ENCODE results near the gene DDX24. TPM values are rescaled to one million over a fixed set of nuclear protein-coding genes. Genes with fewer than 3 reads are reported as not detected.

DDX24 gene
- total RNA-seq, 1 experiment from 2014 or later: 198 TPM

- no peaks in the 10 kb centered on the region for H3K36me3 ChIP-seq (replicated peaks; ENCODE audit: control insufficient read depth, insufficient read depth, low read length)
- no peaks in the 10 kb centered on the region for H3K27me3 ChIP-seq (ENCODE audit: control insufficient read depth, insufficient read depth, low read length)
- DNase-seq: no peak
- H3K4me3 ChIP-seq (ENCODE audit: insufficient read depth, low read depth, low read length): no peak overlapping the region
Measured at GRCh38 chr14:94016446-94016976, 64.5 kb downstream of the DDX24 start.

DNA sequence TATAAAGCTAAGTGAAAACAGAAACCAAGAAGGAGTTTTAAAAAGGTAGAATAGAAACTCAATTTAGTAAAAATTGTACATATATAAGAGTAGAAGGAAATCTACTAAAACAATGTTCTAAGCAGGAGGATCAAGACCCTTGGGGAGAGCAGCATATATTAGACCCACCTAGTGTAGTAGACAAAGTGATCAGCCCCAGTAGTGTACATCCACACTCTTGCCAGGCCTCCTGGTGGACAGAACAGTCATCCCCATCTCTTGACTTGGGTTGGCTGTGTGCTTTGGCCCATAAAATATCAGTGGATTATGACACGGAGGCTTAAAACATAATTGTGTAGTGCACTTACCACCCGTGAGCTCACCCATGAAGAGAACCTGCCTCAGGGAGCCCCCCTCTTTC lies 65.8 kb downstream of the DDX24 start:
- Histone ChIP-seq H3K4me3 (ENCODE audit: insufficient read depth, low read depth, low read length) (no peak overlapping the region), H3K36me3 (replicated peaks; ENCODE audit: control insufficient read depth, insufficient read depth, low read length) (no peaks in the 10 kb centered on the region), H3K27me3 (ENCODE audit: control insufficient read depth, insufficient read depth, low read length) (no peaks in the 10 kb centered on the region; the same call in 1 of the 2 replicates)
- DNase-seq: no peak

GRCh38 chr14:94014382-94014781 lies 66.6 kb downstream of the DDX24 start:
- no peaks in the 10 kb centered on the region for H3K36me3 ChIP-seq (replicated peaks; ENCODE audit: control insufficient read depth, insufficient read depth, low read length)
- H3K4me3 ChIP-seq (ENCODE audit: insufficient read depth, low read depth, low read length): no peak overlapping the region
- H3K27me3 ChIP-seq (ENCODE audit: control insufficient read depth, insufficient read depth, low read length): no peaks in the 10 kb centered on the region; the same call in 1 of the 2 replicates
- no peak for DNase-seq

DNA sequence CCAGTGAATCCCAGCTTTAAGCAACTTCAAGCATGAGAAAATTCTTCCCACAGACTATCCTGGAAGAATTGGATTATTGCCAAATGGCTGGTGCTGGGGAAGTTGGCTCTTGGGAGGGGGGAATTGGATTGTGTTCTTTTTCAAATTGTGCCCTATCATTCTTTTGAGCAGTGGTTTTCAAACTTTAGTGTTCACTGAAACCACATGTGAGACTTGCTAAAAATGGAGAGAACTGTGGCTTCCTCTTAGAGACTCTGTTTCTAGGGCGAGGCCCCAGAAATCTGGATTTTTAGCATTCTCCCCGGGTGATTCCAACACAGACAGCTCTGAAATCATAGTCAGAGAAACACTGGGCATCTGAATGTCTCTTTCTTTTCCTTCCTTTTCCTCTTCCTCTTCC lies 69.2 kb downstream of the DDX24 start:
- no peaks in the 10 kb centered on the region; the same call in 1 of the 2 replicates for H3K27me3 ChIP-seq (ENCODE audit: control insufficient read depth, insufficient read depth, low read length)
- H3K4me3 ChIP-seq (ENCODE audit: insufficient read depth, low read depth, low read length): no peak overlapping the region
- no peak for DNase-seq
- H3K36me3 ChIP-seq (replicated peaks; ENCODE audit: control insufficient read depth, insufficient read depth, low read length): no peaks in the 10 kb centered on the region

GRCh38 chr14:94010625-94011024 lies 70.4 kb downstream of the DDX24 start:
- Histone ChIP-seq H3K27me3 (ENCODE audit: control insufficient read depth, insufficient read depth, low read length) (no peaks in the 10 kb centered on the region; the same call in 1 of the 2 replicates), H3K4me3 (ENCODE audit: insufficient read depth, low read depth, low read length) (no peak overlapping the region), H3K36me3 (replicated peaks; ENCODE audit: control insufficient read depth, insufficient read depth, low read length) (no peaks in the 10 kb centered on the region)
- DNase-seq: no peak

DNA sequence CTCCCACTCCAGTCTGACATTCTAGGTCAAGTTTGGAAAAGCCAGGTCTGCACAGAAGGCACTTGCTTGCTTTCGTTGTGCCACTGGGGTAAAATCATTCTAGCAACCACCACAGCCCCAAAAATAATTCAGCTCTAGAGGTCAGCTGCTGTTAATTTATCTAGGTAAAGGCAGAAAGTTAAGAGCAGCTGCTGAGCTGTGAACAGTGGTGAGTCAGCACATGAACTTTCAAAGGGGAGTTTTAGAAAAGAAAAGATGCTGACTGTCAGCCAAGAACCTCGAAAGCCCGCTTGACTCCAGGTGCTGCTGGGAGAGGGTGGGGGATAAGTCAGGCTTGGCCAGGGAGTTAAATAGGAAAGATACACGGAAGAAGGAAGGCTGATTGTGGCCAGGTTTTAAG lies 71.2 kb downstream of the DDX24 start:
- Histone ChIP-seq H3K4me3 (ENCODE audit: insufficient read depth, low read depth, low read length) (no peak overlapping the region), H3K27me3 (ENCODE audit: control insufficient read depth, insufficient read depth, low read length) (no peaks in the 10 kb centered on the region; the same call in 1 of the 2 replicates), H3K36me3 (replicated peaks; ENCODE audit: control insufficient read depth, insufficient read depth, low read length) (no peaks in the 10 kb centered on the region)
- DNase-seq: no peak

DNA sequence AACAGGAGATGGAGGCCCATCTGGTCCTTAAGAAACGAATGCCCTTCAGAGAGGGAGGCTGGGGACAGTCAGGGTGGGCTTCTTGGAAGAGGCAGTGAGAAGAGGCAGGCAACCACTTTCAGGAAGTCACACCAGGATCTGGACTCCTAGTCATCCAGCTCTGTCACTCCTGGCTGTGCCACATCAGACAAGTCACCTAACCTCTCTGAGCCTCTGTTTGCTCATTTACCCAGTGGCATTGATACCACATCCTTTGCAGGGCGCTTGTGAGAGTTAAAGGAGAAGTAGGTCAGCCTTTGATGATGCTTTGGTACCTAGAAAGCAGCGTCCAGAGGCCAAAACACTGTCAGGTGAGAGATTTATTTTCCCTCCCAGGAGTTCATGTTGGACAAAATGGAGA lies 72.8 kb downstream of the DDX24 start:
- no peak overlapping the region for H3K4me3 ChIP-seq (ENCODE audit: insufficient read depth, low read depth, low read length)
- H3K27me3 ChIP-seq (ENCODE audit: control insufficient read depth, insufficient read depth, low read length): no peaks in the 10 kb centered on the region; the same call in 1 of the 2 replicates

GRCh38 chr14:94005324-94006073 lies 75.5 kb downstream of the DDX24 start:
- peak; percentile 84 for DNase-seq
- H3K4me3 ChIP-seq (ENCODE audit: insufficient read depth, low read depth, low read length): no peak overlapping the region
- H3K36me3 ChIP-seq (replicated peaks; ENCODE audit: control insufficient read depth, insufficient read depth, low read length): no peaks in the 10 kb centered on the region
- no peaks in the 10 kb centered on the region; the same call in 1 of the 2 replicates for H3K27me3 ChIP-seq (ENCODE audit: control insufficient read depth, insufficient read depth, low read length)

More for the DNA sequence above, 72.8 kb downstream of the DDX24 start:
- no peaks in the 10 kb centered on the region for H3K36me3 ChIP-seq (replicated peaks; ENCODE audit: control insufficient read depth, insufficient read depth, low read length)
- no peak for DNase-seq

DNA sequence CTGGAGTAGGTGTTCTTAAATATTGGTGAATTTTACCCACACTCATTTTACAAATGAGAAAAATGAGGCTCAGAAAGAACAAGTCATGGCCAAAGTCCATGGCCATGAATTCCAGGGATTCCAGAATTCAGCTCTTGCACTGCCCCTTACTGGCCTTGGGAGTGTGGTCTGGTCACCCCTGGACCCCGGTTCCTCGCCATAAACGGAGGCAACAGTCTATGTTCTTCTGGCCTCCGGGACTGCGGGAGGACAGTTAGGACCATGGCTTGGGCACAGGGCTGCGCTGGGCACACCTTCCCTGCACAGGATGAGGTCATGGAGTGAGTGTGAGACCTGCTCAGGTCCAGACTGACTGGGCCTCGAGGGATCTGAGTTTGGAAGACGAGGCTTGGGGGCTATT lies 77.0 kb downstream of the DDX24 start:
- Histone ChIP-seq H3K27me3 (ENCODE audit: control insufficient read depth, insufficient read depth, low read length) (no peaks in the 10 kb centered on the region), H3K36me3 (replicated peaks; ENCODE audit: control insufficient read depth, insufficient read depth, low read length) (no peaks in the 10 kb centered on the region), H3K4me3 (ENCODE audit: insufficient read depth, low read depth, low read length) (no peak overlapping the region)
- DNase-seq: no peak

DNA sequence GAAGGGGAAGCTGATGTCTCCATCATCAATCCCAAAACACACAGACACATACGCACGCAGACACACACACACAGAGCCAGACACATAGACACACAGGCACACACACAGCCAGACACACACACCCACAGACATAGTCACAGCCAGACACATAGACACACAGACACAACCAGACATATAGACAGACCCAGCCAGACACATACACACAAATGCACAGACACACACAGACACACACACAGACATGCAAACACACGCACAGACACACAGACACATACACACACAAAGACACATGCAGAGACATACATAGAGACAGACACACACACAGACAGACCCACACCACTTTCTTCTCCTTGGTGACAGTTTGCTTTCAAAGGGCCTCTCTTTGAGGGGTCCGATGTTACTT lies 77.6 kb downstream of the DDX24 start:
- DNase-seq: no peak
- Histone ChIP-seq H3K36me3 (replicated peaks; ENCODE audit: control insufficient read depth, insufficient read depth, low read length) (no peaks in the 10 kb centered on the region), H3K27me3 (ENCODE audit: control insufficient read depth, insufficient read depth, low read length) (no peaks in the 10 kb centered on the region), H3K4me3 (ENCODE audit: insufficient read depth, low read depth, low read length) (no peak overlapping the region)

- Histone ChIP-seq H3K27me3 (ENCODE audit: control insufficient read depth, insufficient read depth, low read length) (no peaks in the 10 kb centered on the region), H3K4me3 (ENCODE audit: insufficient read depth, low read depth, low read length) (no peak overlapping the region)
- peak; percentile 92 for DNase-seq
Measured at GRCh38 chr14:94001501-94002396, 79.3 kb downstream of the DDX24 start.

GRCh38 chr14:94001016-94001415 lies 80.0 kb downstream of the DDX24 start:
- no peak for DNase-seq
- Histone ChIP-seq H3K4me3 (ENCODE audit: insufficient read depth, low read depth, low read length) (no peak overlapping the region), H3K27me3 (ENCODE audit: control insufficient read depth, insufficient read depth, low read length) (no peaks in the 10 kb centered on the region), H3K36me3 (replicated peaks; ENCODE audit: control insufficient read depth, insufficient read depth, low read length) (no peaks in the 10 kb centered on the region)

More at GRCh38 chr14:94001501-94002396, 79.3 kb downstream of the DDX24 start:
- H3K36me3 ChIP-seq (replicated peaks; ENCODE audit: control insufficient read depth, insufficient read depth, low read length): no peaks in the 10 kb centered on the region

GRCh38 chr14:94000267-94000666 lies 80.7 kb downstream of the DDX24 start:
- H3K27me3 ChIP-seq (ENCODE audit: control insufficient read depth, insufficient read depth, low read length): no peaks in the 10 kb centered on the region
- no peak overlapping the region for H3K4me3 ChIP-seq (ENCODE audit: insufficient read depth, low read depth, low read length)
- DNase-seq: no peak
- H3K36me3 ChIP-seq (replicated peaks; ENCODE audit: control insufficient read depth, insufficient read depth, low read length): no peaks in the 10 kb centered on the region

DNA sequence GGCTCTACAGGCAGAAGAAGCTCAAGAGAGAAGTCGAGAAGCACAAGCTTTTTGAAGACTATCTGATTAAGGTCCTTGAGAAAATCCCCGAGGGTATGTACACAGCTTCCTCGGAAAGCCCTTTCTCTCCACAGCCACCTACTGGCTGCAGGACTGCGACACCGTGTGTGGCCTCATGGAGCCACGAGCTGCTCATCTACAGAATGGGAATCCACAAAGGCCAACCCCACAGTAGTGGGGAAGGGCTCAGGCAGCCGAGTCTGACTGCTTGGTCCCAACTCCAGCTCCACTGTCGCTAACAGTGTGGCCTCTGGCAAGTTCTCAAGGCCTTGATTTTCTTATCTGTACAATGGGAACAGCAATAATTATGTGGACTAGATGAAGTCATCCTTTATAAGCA lies 81.4 kb downstream of the DDX24 start:
- DNase-seq: no peak
- H3K4me3 ChIP-seq (ENCODE audit: insufficient read depth, low read depth, low read length): no peak overlapping the region

More for the DNA sequence above, 81.4 kb downstream of the DDX24 start:
- H3K27me3 ChIP-seq (ENCODE audit: control insufficient read depth, insufficient read depth, low read length): no peaks in the 10 kb centered on the region
- no peaks in the 10 kb centered on the region for H3K36me3 ChIP-seq (replicated peaks; ENCODE audit: control insufficient read depth, insufficient read depth, low read length)

Data from H7 (cell line).